DND-41 (cell line): ENCODE measurements around the gene OR2AE1.

Source experiments
- ATAC-seq: fragments of 200-7000 bp; cut with Tn5 transposase; 3 replicates; pipeline ENCODE4 v1.9.1; 2021; ENCODE audit warnings: low read depth; ENCODE audit not compliant: insufficient read depth
- DNase-seq: peaks from one replicate; pipeline ENCODE4 v3.0.0-alpha.2; 2020
- H2AFZ ChIP-seq: 2 replicates; pipeline ENCODE4 v1.6.0; 2012; ENCODE audit warnings: low read depth, low read length
- H3K27ac ChIP-seq: 2 replicates; pipeline ENCODE4 v1.5.1; 2012; ENCODE audit warnings: low read length, inconsistent platforms
- H3K27me3 ChIP-seq: fragments of 200-600 bp; sonication (generic); 2 replicates; pipeline ENCODE4 v1.6.0; 2012; ENCODE audit warnings: low read length, mild to moderate bottlenecking, inconsistent platforms; ENCODE audit not compliant: insufficient read depth, poor library complexity
- H3K36me3 ChIP-seq: 2 replicates; pipeline ENCODE4 v1.5.1; 2012; ENCODE audit warnings: low read length, inconsistent platforms; ENCODE audit not compliant: insufficient read depth
- H3K4me1 ChIP-seq: 2 replicates; pipeline ENCODE4 v1.5.1; 2012; ENCODE audit warnings: mild to moderate bottlenecking, low read length; ENCODE audit not compliant: insufficient read depth
- H3K4me2 ChIP-seq: 2 replicates; pipeline ENCODE4 v1.6.0; 2012; ENCODE audit warnings: mild to moderate bottlenecking, moderate library complexity, low read length, inconsistent platforms; ENCODE audit not compliant: insufficient read depth
- H3K4me3 ChIP-seq, 2 experiments: fragments of 200-600 bp in 1 of 2; shearing (Covaris generic) in 1 of 2; 2 replicates each; pipeline ENCODE4 v1.5.1; 2012 to 2016; ENCODE audit warnings: inconsistent platforms in 2 of 2, low read length in 2 of 2, mild to moderate bottlenecking in 2 of 2, low read depth in 1 of 2, moderate library complexity in 1 of 2
- H3K79me2 ChIP-seq: 2 replicates; pipeline ENCODE4 v1.6.0; 2012; ENCODE audit warnings: low read length, inconsistent platforms; ENCODE audit not compliant: insufficient read depth
- H3K9ac ChIP-seq: 2 replicates; pipeline ENCODE4 v1.6.0; 2012; ENCODE audit warnings: low read depth, mild to moderate bottlenecking, inconsistent platforms, low read length, moderate library complexity
- H3K9me3 ChIP-seq: 2 replicates; pipeline ENCODE4 v1.5.1; 2012; ENCODE audit warnings: low read length, moderate library complexity, mild to moderate bottlenecking, inconsistent platforms; ENCODE audit not compliant: insufficient read depth, severe bottlenecking
- H4K20me1 ChIP-seq: 2 replicates; pipeline ENCODE4 v1.6.0; 2012; ENCODE audit warnings: low read length; ENCODE audit not compliant: insufficient read depth
- CTCF ChIP-seq: IDR thresholded peaks from 2 replicates; pipeline ENCODE4 v1.5.1; 2012; ENCODE audit warnings: borderline replicate concordance, low read length, moderate library complexity, mild to moderate bottlenecking; ENCODE audit not compliant: poor library complexity, severe bottlenecking; ENCODE audit errors: extremely low read depth
- EZH2 ChIP-seq: IDR thresholded peaks from 3 replicates; pipeline ENCODE4 v1.6.1; 2012; ENCODE audit warnings: borderline replicate concordance, low read depth, mild to moderate bottlenecking, moderate library complexity, low read length, inconsistent platforms; ENCODE audit not compliant: severe bottlenecking

OR2AE1 gene

GRCh38 chr7:99863847-99864440 lies 12.9 kb downstream of the OR2AE1 start:
- Histone ChIP-seq H4K20me1 (no peaks in the 10 kb centered on the region), H3K4me1 (no peaks in the 10 kb centered on the region), H3K36me3 (no peaks in the 10 kb centered on the region), H3K9me3 (peaks cover 6% of the 10 kb centered on the region), H2AFZ (no peak overlapping the region), H3K9ac (no peak overlapping the region), H3K4me2 (no peak overlapping the region), H3K79me2 (no peaks in the 10 kb centered on the region), H3K27me3 (peaks cover 2% of the 10 kb centered on the region), H3K4me3 (no peak overlapping the region), H3K27ac (no peak overlapping the region)
- DNase-seq = no peak
- ATAC-seq = no peak
- TF ChIP-seq CTCF (no peak), EZH2 (no peak)

GRCh38 chr7:99860281-99861127 lies 16.3 kb downstream of the OR2AE1 start:
- ATAC-seq = no peak
- H3K27ac ChIP-seq = no peak overlapping the region
- peaks cover 6% of the 10 kb centered on the region for H3K9me3 ChIP-seq
- TF ChIP-seq CTCF (no peak), EZH2 (no peak)
- no peak overlapping the region for H2AFZ ChIP-seq
- H3K4me1 ChIP-seq = no peaks in the 10 kb centered on the region
- no peak overlapping the region for H3K4me3 ChIP-seq
- no peaks in the 10 kb centered on the region for H3K79me2 ChIP-seq
- no peak overlapping the region for H3K9ac ChIP-seq
- peaks cover 2% of the 10 kb centered on the region for H3K27me3 ChIP-seq
- no peaks in the 10 kb centered on the region for H3K36me3 ChIP-seq
- DNase-seq = no peak
- no peaks in the 10 kb centered on the region for H4K20me1 ChIP-seq
- H3K4me2 ChIP-seq = no peak overlapping the region

- Histone ChIP-seq H3K27ac (no peak overlapping the region), H3K9me3 (no peaks in the 10 kb centered on the region), H3K4me1 (no peaks in the 10 kb centered on the region), H3K27me3 (no peaks in the 10 kb centered on the region), H2AFZ (no peak overlapping the region), H3K9ac (no peak overlapping the region), H4K20me1 (no peaks in the 10 kb centered on the region), H3K79me2 (no peaks in the 10 kb centered on the region), H3K36me3 (no peaks in the 10 kb centered on the region), H3K4me2 (no peak overlapping the region), H3K4me3 (no peak overlapping the region)
- DNase-seq = no peak
- no peak for TF ChIP-seq EZH2
- ATAC-seq = no peak
Measured at GRCh38 chr7:99855236-99855635, 21.6 kb downstream of the OR2AE1 start.

GRCh38 chr7:99848420-99849216 lies 28.2 kb downstream of the OR2AE1 start:
- H3K79me2 ChIP-seq = no peaks in the 10 kb centered on the region
- H3K27me3 ChIP-seq = no peaks in the 10 kb centered on the region
- ATAC-seq = no peak
- no peak overlapping the region for H3K27ac ChIP-seq
- no peaks in the 10 kb centered on the region for H3K4me1 ChIP-seq
- H3K4me3 ChIP-seq = no peak overlapping the region
- no peaks in the 10 kb centered on the region for H4K20me1 ChIP-seq
- DNase-seq = no peak
- no peak overlapping the region for H3K4me2 ChIP-seq
- no peaks in the 10 kb centered on the region for H3K9me3 ChIP-seq
- TF ChIP-seq EZH2 = no peak
- TF ChIP-seq CTCF = no peak
- no peak overlapping the region for H3K9ac ChIP-seq
- no peak overlapping the region for H2AFZ ChIP-seq
- H3K36me3 ChIP-seq = no peaks in the 10 kb centered on the region
